WTC11 (cell line): Measurements from ENCODE around the gene NTNG2. TPM values are rescaled to one million over a fixed set of nuclear protein-coding genes. Genes with fewer than 3 reads are reported as not detected.

ENCODE experiments used
- ATAC-seq: fragments of 200-7000 bp; cut with Tn5 transposase; 2 replicates; pipeline ENCODE4 v1.10.0; 2021; ENCODE audit warnings: mild to moderate bottlenecking, moderate library complexity
- Bru-seq: library from RNA; stranded (reverse); fragments of 400-500 nt; gene quantifications from one replicate; lab custom pipeline; 2021; lab: Mats Ljungman, UMichigan
- CTCF ChIA-PET: fragments of 300-600 bp; sonication (Branson Sonifier 250); formaldehyde crosslinking; loops from one replicate; lab custom pipeline; 2021; ENCODE audit warnings: antibody characterized with exemption; lab: Charles Lee
- POLR2A ChIA-PET: fragments of 350-600 bp; sonication (Branson Sonifier 250); formaldehyde crosslinking; loops from one replicate; lab custom pipeline; 2021; ENCODE audit warnings: antibody characterized with exemption; lab: Charles Lee
- DNase-seq: peaks from one replicate; pipeline ENCODE4 v3.0.0; 2021; ENCODE audit warnings: low spot score
- H3K27ac Mint-ChIP-seq: 2 replicates; pipeline ENCODE4 v1.8.0; 2021; ENCODE audit warnings: mixed read lengths
- H3K27me3 Mint-ChIP-seq: 2 replicates; pipeline ENCODE4 v1.8.0; 2021; ENCODE audit warnings: low read depth, mild to moderate bottlenecking, moderate library complexity, mixed read lengths
- H3K36me3 Mint-ChIP-seq: 2 replicates; pipeline ENCODE4 v1.8.0; 2021; ENCODE audit warnings: mixed read lengths
- H3K4me1 Mint-ChIP-seq: 2 replicates; pipeline ENCODE4 v1.8.0; 2022; ENCODE audit warnings: mixed read lengths
- H3K4me3 Mint-ChIP-seq: 2 replicates; pipeline ENCODE4 v1.8.0; 2021; ENCODE audit warnings: mild to moderate bottlenecking, moderate library complexity, mixed read lengths
- H3K9me3 Mint-ChIP-seq: 2 replicates; pipeline ENCODE4 v1.8.0; 2021; ENCODE audit warnings: mixed read lengths
- ARID4B ChIP-seq: sonication (generic); formaldehyde crosslinking; IDR thresholded peaks from 2 replicates; pipeline ENCODE4 v1.8.0; 2023; ENCODE audit warnings: missing genetic modification reagents, mild to moderate bottlenecking, borderline replicate concordance
- ATF2 ChIP-seq: sonication (generic); formaldehyde crosslinking; IDR thresholded peaks from 2 replicates; pipeline ENCODE4 v1.8.1; 2022; ENCODE audit warnings: low read depth, missing genetic modification reagents, borderline replicate concordance
- CBFB ChIP-seq: sonication (generic); formaldehyde crosslinking; IDR thresholded peaks from 2 replicates; pipeline ENCODE4 v1.8.1; 2022; ENCODE audit warnings: mild to moderate bottlenecking, low read depth, missing genetic modification reagents
- ESRRA ChIP-seq: sonication (generic); formaldehyde crosslinking; IDR thresholded peaks from 2 replicates; pipeline ENCODE4 v1.8.1; 2022; ENCODE audit warnings: mild to moderate bottlenecking, missing genetic modification reagents, borderline replicate concordance
- JAZF1 ChIP-seq: fragments of 250-450 bp; sonication (Bioruptor Pico); IDR thresholded peaks from 2 replicates; pipeline ENCODE4 v1.9.0; 2021; ENCODE audit warnings: moderate library complexity, mild to moderate bottlenecking, inconsistent platforms
- MAX ChIP-seq: sonication (generic); formaldehyde crosslinking; IDR thresholded peaks from 2 replicates; pipeline ENCODE4 v1.8.0; 2022; ENCODE audit warnings: mild to moderate bottlenecking, missing genetic modification reagents
- MXD4 ChIP-seq: fragments of 250-450 bp; sonication (Bioruptor Pico); IDR thresholded peaks from 2 replicates; pipeline ENCODE4 v1.8.0; 2021; ENCODE audit warnings: mild to moderate bottlenecking, moderate library complexity, borderline replicate concordance
- MYBL2 ChIP-seq: sonication (generic); formaldehyde crosslinking; IDR thresholded peaks from 2 replicates; pipeline ENCODE4 v1.8.1; 2023; ENCODE audit warnings: mild to moderate bottlenecking, moderate library complexity, missing genetic modification reagents
- NFYB ChIP-seq: sonication (generic); formaldehyde crosslinking; conservative IDR thresholded peaks from 2 replicates; pipeline ENCODE4 v1.8.0; 2022; ENCODE audit warnings: low read depth, missing genetic modification reagents
- SMAD4 ChIP-seq: sonication (generic); formaldehyde crosslinking; IDR thresholded peaks from 2 replicates; pipeline ENCODE4 v1.8.0; 2022; ENCODE audit warnings: mild to moderate bottlenecking, missing genetic modification reagents
- SP1 ChIP-seq: sonication (generic); formaldehyde crosslinking; conservative IDR thresholded peaks from 2 replicates; pipeline ENCODE4 v1.8.1; 2022; ENCODE audit warnings: missing genetic modification reagents
- TEAD4 ChIP-seq: sonication (generic); formaldehyde crosslinking; IDR thresholded peaks from 2 replicates; pipeline ENCODE4 v1.8.0; 2022; ENCODE audit warnings: mild to moderate bottlenecking, missing genetic modification reagents
- ZNF138 ChIP-seq: sonication (generic); formaldehyde crosslinking; conservative IDR thresholded peaks from 2 replicates; pipeline ENCODE4 v1.8.1; 2022; ENCODE audit warnings: mild to moderate bottlenecking, moderate library complexity, missing genetic modification reagents
- ZNF281 ChIP-seq: sonication (generic); formaldehyde crosslinking; IDR thresholded peaks from 2 replicates; pipeline ENCODE4 v1.8.0; 2023; ENCODE audit warnings: mild to moderate bottlenecking, missing genetic modification reagents
- ZNF416 ChIP-seq: fragments of 250-450 bp; sonication (Bioruptor Pico); IDR thresholded peaks from 2 replicates; pipeline ENCODE4 v1.9.0; 2021; ENCODE audit warnings: mild to moderate bottlenecking, inconsistent platforms
- ZNF532 ChIP-seq: fragments of 250-450 bp; sonication (Bioruptor Pico); IDR thresholded peaks from 2 replicates; pipeline ENCODE4 v1.9.0; 2021; ENCODE audit warnings: mild to moderate bottlenecking, borderline replicate concordance
- long read RNA-seq, 3 experiments: library from RNA in 1 of 3; library from capped mRNA in 1 of 3; library from polyadenylated mRNA in 1 of 3; unstranded in 2 of 3; stranded (forward) in 1 of 3; transcript quantifications; one replicate each; pipeline ENCODE4 v2.0.0, GENCODE V29; 2021
- total RNA-seq: library from RNA; stranded (reverse); gene quantifications from 3 replicates; pipeline ENCODE4 v1.2.3, GENCODE V29; 2021

Gene NTNG2
- total RNA-seq, result 3.1 to 4.2 TPM (median 3.3 TPM) in 3 replicates
- percentile 21 among the genes with signal in this experiment for Bru-seq, nascent RNA
- long read RNA-seq, experiment 1, full-length matches to known transcripts, result 5 of 8 reads
- long read RNA-seq, experiment 1, partial matches to known transcripts, result 1 of 8 reads
- long read RNA-seq, experiment 1, other reads (novel, unspliced or antisense), result 2 of 8 reads
- long read RNA-seq, experiment 2, partial matches to known transcripts, result 2 of 2 reads
- long read RNA-seq, experiment 2, other reads (novel, unspliced or antisense), result 0 of 2 reads
- long read RNA-seq, experiment 3, result 0 reads

- DNase-seq, result no peak
- Mint-ChIP-seq H3K27ac (no peak within 1 kb of the TSS), H3K4me1 (peaks cover 19% of the 10 kb centered on the region), H3K36me3 (no peaks in the 10 kb centered on the region), H3K27me3 (peaks cover 67% of the 10 kb centered on the region), H3K4me3 (peak within 1 kb of the TSS; percentile 81), H3K9me3 (no peaks in the 10 kb centered on the region)
- POLR2A ChIA-PET, result interaction anchor here (1.1 kb wide), 1 partner anchor 79 kb away, joined by 4 read pairs; no protein-coding TSS in a partner anchor
- TF ChIP-seq ZNF138 (no peak), SP1 (CRISPR knock-in tag) (no peak), ESRRA (CRISPR knock-in tag) (no peak), MAX (CRISPR knock-in tag) (no peak), MXD4 (CRISPR knock-in tag) (no peak)
- ATAC-seq, result no peak; the same call in 1 of the 2 replicates
- CTCF ChIA-PET, result interaction anchor here (0.6 to 3.8 kb wide), 5 partner anchors 8 to 1001 kb away, joined by 3 to 25 read pairs (median 4); no protein-coding TSS in a partner anchor
Observed at GRCh38 chr9:132161743-132162184, at the start of gene NTNG2. Gene NTNG2 (plus strand): TSS chr9:132162058. CDS start chr9:132166832, 4,774 bp downstream.

- Mint-ChIP-seq H3K36me3 (no peaks in the 10 kb centered on the region), H3K4me1 (no peaks in the 10 kb centered on the region; the same call in 1 of the 2 replicates), H3K27me3 (peaks cover 13% of the 10 kb centered on the region), H3K4me3 (no peak overlapping the region), H3K27ac (no peak overlapping the region), H3K9me3 (0 out of 2 replicates have a peak, but pooled peaks cover 3% of the 10 kb centered on the region)
- DNase-seq, result peak; percentile 87
- CTCF ChIA-PET, result interaction anchor here (0.8 to 2.0 kb wide), 8 partner anchors 12 to 160 kb away, joined by 3 to 10 read pairs (median 3); no protein-coding TSS in a partner anchor
- POLR2A ChIA-PET, result interaction anchor here (0.5 to 1.1 kb wide), 4 partner anchors 17 to 137 kb away, joined by 3 to 4 read pairs (median 3); no protein-coding TSS in a partner anchor
- peak; percentile 94 for ATAC-seq
- TF ChIP-seq ZNF416, result no peak
- peak; percentile 81; the same call in 1 of the 2 replicates for TF ChIP-seq MAX (CRISPR knock-in tag)
- peak; percentile 94 for TF ChIP-seq SMAD4 (CRISPR knock-in tag)
- TF ChIP-seq JAZF1 (CRISPR knock-in tag), result no peak
- no peak for TF ChIP-seq ZNF532 (CRISPR knock-in tag)
- TF ChIP-seq TEAD4, result peak; percentile 98
- peak; percentile 39; the same call in 1 of the 2 replicates for TF ChIP-seq NFYB (CRISPR knock-in tag)
- TF ChIP-seq ATF2, result peak; percentile 89; the same call in 1 of the 2 replicates
- peak; percentile 99 for TF ChIP-seq ARID4B (CRISPR knock-in tag)
- peak; percentile 98 for TF ChIP-seq ZNF281
- peak; percentile 85; the same call in 1 of the 2 replicates for TF ChIP-seq CBFB (CRISPR knock-in tag)
- peak; percentile 96 for TF ChIP-seq MYBL2
Observed at GRCh38 chr9:132114102-132114707, 47.7 kb upstream of the NTNG2 start.
